Thoracic aorta (tissue), 2 donors: ENCODE measurements around the gene PDF. TPM values are rescaled to one million over a fixed set of nuclear protein-coding genes. Genes with fewer than 3 reads are reported as not detected.
"Not testable (repeated sequence)": the region's sequence is repeated elsewhere in the genome, so short reads cannot be mapped to it uniquely, and the experiment has no call there.

Experiments
- ATAC-seq: fragments of 150-250 bp; one replicate; pipeline ENCODE4 v1.8.0; 2017; ENCODE audit warnings: low read depth; ENCODE audit not compliant: insufficient number of reproducible peaks, low FRiP score
- DNase-seq: peaks from one replicate; pipeline ENCODE4 v3.0.0-alpha.2; 2020; ENCODE audit warnings: low spot score
- H3K27ac ChIP-seq, 2 donors: fragments of 200-600 bp; sonication (generic); 1 replicate in 1 of 2; 2 replicates in 1 of 2; pipeline ENCODE4 v1.5.1; 2016; ENCODE audit warnings: mild to moderate bottlenecking in 2 of 2, moderate library complexity in 2 of 2
- H3K27me3 ChIP-seq: fragments of 200-600 bp; sonication (generic); replicated peaks from 2 replicates; pipeline ENCODE4 v1.6.0; 2016; ENCODE audit warnings: mild to moderate bottlenecking; ENCODE audit not compliant: insufficient read depth
- H3K36me3 ChIP-seq: fragments of 200-600 bp; sonication (generic); one replicate; pipeline ENCODE4 v1.5.1; 2016
- H3K4me1 ChIP-seq, 2 donors: fragments of 200-600 bp; sonication (generic); 1 replicate in 1 of 2; 2 replicates in 1 of 2; pipeline versions ENCODE4 v1.5.1 to v1.6.0; 2016; ENCODE audit warnings: low read depth in 2 of 2, mild to moderate bottlenecking in 1 of 2; ENCODE audit not compliant: control insufficient read depth in 1 of 2
- H3K4me3 ChIP-seq: fragments of 200-600 bp; sonication (generic); 2 replicates; pipeline ENCODE4 v1.5.1; 2016; ENCODE audit warnings: mild to moderate bottlenecking
- H3K9me3 ChIP-seq: fragments of 200-600 bp; sonication (generic); 2 replicates; pipeline ENCODE4 v1.5.1; 2016
- CTCF ChIP-seq: fragments of 200-600 bp; sonication (generic); IDR thresholded peaks from one replicate; pipeline ENCODE4 v1.5.1; 2019; ENCODE audit warnings: antibody characterized with exemption
- total RNA-seq, 2 donors: library from RNA; depleted of rRNA; stranded (reverse); fragments of >200 nt; gene quantifications; one replicate each; pipeline versions ENCODE4 v1.1.0 to v1.2.3, GENCODE V29; 2016

PDF gene
- total RNA-seq, 2 donors from 2014 or later = 24.3 to 25.6 TPM

- H3K9me3 ChIP-seq = no peaks in the 10 kb centered on the region
- no peaks in the 10 kb centered on the region for H3K27me3 ChIP-seq
- H3K4me1 ChIP-seq = no peaks in the 10 kb centered on the region
- no peak for TF ChIP-seq CTCF
- H3K4me3 ChIP-seq = no peak overlapping the region
- ATAC-seq (no peak), DNase-seq (no peak)
- peaks cover 49% of the 10 kb centered on the region for H3K36me3 ChIP-seq
- H3K27ac ChIP-seq = no peak overlapping the region
These were observed 33.7 kb upstream of the PDF start for GRCh38 chr16:69364088-69364487.

- DNase-seq (no peak), ATAC-seq (no peak)
- H3K36me3 ChIP-seq = peaks cover 41% of the 10 kb centered on the region
- no peaks in the 10 kb centered on the region for H3K27me3 ChIP-seq
- no peak for TF ChIP-seq CTCF
- no peak overlapping the region for H3K27ac ChIP-seq
- H3K4me3 ChIP-seq = no peak overlapping the region
- no peaks in the 10 kb centered on the region for H3K4me1 ChIP-seq
- H3K9me3 ChIP-seq = no peaks in the 10 kb centered on the region
These were observed 32.9 kb upstream of the PDF start for GRCh38 chr16:69363281-69363717.

- H3K9me3 ChIP-seq, DNase-seq, ATAC-seq, H3K27ac ChIP-seq, H3K4me1 ChIP-seq, H3K27me3 ChIP-seq, H3K4me3 ChIP-seq, H3K36me3 ChIP-seq: not testable (repeated sequence)
These were observed 29.7 kb upstream of the PDF start for GRCh38 chr16:69360070-69360469.

- ATAC-seq (no peak), DNase-seq (no peak)
- no peaks in the 10 kb centered on the region for H3K27me3 ChIP-seq
- no peak within 1 kb of the TSS for H3K27ac ChIP-seq
- no peak for TF ChIP-seq CTCF
- no peaks in the 10 kb centered on the region for H3K4me1 ChIP-seq
- H3K4me3 ChIP-seq = no peak within 1 kb of the TSS
- peaks cover 3% of the 10 kb centered on the region for H3K36me3 ChIP-seq
- no peaks in the 10 kb centered on the region for H3K9me3 ChIP-seq
These were observed 21.1 kb upstream of the PDF start, which contains the start of gene TMED6 for GRCh38 chr16:69351309-69352027. TMED6 (minus strand) TSS chr16:69351786; CDS start chr16:69351753, 33 bp downstream.

GRCh38 chr16:69350536-69351133 is 20.2 kb upstream of the PDF start:
- TF ChIP-seq CTCF = no peak
- Histone ChIP-seq H3K27ac (no peak overlapping the region), H3K4me1 (no peaks in the 10 kb centered on the region), H3K4me3 (no peak overlapping the region), H3K27me3 (no peaks in the 10 kb centered on the region), H3K36me3 (peaks cover 3% of the 10 kb centered on the region), H3K9me3 (no peaks in the 10 kb centered on the region)
- ATAC-seq (no peak), DNase-seq (no peak)
